Activated T-helper 1 cell treated with Interleukin-2 at 50 U/mL for 16 hours (primary cell): ENCODE measurements around the gene RERE.
A peak's percentile ranks its signal among the peaks of the same experiment; 100 is the strongest.

Experiments
- DNase-seq: peaks from one replicate; pipeline ENCODE4 v3.0.0-alpha.2; 2020; ENCODE audit warnings: low read depth

The RERE gene

GRCh38 chr1:8817412-8818324 is at the start of gene RERE:
Gene RERE, minus strand, starts transcription at chr1:8817640.
- DNase-seq = peak; percentile 97

GRCh38 chr1:8866792-8867415 is 49.5 kb upstream of the RERE start:
- DNase-seq = no peak

DNA sequence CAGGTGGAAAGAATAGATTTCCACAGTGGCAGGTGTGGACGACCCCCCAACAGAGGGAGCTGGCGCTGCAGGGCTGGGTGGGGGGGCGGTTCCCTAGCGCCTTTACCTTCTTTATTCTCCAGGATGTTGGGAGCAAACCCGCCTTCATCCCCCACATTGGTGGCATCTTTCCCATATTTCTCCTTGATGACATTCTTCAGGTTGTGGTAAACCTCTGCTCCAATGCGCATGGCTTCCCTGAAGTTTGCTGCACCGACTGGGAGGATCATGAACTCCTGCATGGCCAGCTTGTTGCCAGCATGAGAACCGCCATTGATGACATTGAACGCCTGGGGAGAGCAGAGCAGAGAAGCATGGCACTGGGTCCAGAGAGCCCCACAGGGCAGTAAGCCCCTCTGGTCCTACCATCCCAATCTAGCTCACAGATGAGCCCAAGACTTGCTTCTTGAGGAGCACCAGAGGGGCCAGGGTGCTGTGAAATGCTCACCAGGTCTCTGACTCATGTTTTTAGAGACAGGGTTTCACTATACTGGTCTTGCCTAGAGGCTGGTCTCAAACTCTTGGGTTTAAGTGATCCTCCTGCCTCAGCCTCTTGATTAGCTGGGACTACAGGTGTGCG is 48.8 kb upstream of the RERE start:
- DNase-seq = no peak

DNA sequence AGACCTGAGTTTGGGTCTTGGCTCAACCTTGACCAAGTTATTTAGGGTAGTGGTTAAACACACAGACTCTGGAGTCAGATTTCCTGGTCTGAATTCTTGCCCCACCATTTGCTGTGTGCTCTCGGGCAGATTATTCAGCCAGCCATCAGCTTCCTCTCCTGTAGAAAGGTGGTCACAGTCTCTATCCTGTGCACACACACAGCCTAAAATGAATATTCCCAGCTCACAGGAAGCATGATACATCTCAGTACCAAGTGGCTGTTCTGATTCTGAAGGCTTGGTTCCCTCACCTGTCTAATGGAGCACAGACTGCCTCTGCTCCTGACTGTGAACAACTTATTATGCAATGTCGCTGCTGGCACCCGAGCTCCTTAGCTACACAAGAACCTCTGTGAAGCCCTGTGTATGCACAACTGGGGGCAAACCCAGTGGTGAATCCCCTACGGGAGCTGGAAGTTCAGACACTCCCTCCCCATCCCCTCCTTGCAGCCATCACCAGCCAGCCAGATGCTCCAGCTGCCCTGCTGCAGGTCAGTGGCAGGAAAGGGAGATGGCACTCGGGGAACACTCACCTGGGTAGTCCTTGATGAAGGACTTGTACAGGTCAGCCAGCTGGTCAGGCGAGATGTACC is 47.4 kb upstream of the RERE start:
- DNase-seq = no peak

GRCh38 chr1:8863794-8864233 is 46.4 kb upstream of the RERE start:
- no peak for DNase-seq

- DNase-seq = no peak
These were observed 45.7 kb upstream of the RERE start for GRCh38 chr1:8863138-8863537.

DNA sequence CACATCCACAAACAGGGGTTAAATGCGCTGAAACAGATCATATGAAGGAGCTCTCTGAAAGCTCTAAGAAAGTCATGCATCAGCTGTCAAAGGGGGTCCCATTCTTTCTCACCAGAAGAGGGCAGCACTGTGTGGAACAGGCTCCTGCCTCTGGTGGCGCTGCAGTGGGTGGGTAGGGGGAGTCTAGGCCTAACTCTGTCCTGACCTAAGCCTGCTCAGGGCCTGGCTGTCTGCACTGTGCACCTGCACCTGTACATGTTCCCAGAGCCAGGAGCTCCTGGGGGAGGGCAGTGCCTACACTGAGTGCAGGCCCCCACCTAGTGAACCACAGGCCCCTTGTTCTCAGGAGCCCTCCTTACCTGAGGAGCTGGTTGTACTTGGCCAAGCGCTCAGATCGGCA is 45.1 kb upstream of the RERE start:
- DNase-seq = peak; percentile 18

- no peak for DNase-seq
These were observed 43.5 kb upstream of the RERE start for GRCh38 chr1:8860738-8861516.

DNA sequence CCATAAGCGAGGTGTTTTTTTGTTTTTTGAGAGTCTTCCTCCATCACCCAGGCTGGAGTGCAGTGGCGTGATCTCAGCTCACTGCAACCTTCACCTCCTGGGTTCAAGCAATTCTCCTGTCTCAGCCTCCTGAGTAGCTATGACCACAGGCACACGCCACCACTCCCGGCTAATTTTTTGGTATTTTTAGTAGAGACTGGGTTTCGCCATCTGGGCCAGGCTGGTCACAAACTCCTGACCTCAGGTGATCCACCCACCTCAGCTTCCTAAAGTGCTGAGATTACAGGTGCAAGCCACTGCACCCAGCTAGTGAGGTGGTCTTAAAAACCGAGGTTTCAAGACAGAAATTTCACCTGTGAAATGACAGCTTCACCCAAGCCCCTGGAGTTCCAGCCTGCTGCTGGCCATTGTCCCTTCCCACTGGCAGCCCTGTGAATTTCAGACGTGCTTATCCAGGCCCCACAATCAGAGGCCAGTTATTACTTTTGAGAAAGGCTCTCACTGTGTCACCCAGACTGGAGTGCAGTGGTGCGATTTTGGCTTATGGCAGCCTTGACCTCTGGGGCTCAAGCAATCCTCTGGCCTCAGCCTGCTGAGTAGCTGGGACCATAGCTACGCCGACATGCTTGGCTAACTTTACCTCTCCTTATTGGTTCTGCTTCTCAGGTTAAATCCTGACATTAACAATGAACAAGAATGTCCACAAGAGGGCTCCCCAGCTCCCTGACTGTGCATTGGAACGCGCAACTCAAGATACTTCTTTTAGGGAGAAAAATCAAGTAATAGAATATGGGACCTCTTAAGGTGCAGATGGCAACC is 41.7 kb upstream of the RERE start:
- DNase-seq = no peak

- no peak for DNase-seq
These were observed 40.8 kb upstream of the RERE start for GRCh38 chr1:8858112-8858668.

DNA sequence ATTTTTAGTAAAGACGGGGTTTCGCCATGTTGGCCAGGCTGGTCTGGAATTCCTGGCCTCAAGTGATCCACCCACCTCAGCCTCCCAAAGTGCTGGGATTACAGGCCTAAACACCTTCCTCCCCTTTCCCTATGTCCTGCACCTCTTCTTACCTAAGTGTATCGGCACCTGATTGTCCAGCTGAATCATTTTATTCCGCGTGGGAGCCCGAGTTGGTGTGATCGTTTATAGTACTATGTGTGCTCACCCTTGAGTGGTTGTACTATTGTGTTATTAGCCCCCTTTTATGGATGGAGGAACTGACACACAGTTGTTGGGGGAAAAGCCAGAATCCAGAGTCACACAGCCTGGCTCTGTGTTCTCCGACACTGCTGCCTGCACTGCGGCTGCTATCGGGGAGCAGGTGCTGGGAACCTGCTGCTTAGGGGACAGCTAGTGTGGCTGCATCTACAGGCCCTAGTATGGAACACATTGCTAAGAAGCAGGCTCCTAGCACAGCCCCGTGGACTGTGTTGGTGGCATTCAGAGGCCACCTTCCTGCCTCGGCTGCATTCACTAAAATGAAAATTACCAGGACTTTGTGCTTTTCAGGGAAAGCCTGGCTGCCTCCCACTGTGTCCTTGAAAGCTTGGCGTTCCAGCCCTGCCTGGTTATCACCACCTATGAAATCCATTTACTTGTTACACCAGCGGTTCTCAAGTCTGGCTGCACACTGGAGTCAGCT is 39.4 kb upstream of the RERE start:
- no peak for DNase-seq

GRCh38 chr1:8854240-8854639 is 36.8 kb upstream of the RERE start:
- DNase-seq = no peak

DNA sequence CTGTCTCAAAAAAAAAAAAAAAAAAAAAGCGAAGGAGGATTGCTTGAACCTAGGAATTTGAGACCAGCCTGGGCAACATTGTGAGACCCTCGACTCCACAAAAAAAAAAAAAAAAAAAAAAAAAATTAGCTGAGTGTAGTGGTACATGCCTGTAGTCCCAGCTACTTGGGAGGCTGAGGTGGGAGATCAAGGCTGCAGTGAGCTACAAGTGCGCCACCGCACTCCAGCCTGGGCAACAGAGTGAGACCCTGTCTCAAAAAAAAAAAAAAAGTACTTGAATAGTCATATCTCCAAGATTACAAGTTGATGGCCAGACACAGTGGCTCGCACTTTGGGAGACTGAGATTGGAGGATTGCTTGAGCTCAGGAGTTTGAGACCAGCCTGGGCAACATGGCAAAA is 33.6 kb upstream of the RERE start:
- DNase-seq = no peak

GRCh38 chr1:8848663-8849386 is 31.4 kb upstream of the RERE start:
- DNase-seq = peak; percentile 53

DNA sequence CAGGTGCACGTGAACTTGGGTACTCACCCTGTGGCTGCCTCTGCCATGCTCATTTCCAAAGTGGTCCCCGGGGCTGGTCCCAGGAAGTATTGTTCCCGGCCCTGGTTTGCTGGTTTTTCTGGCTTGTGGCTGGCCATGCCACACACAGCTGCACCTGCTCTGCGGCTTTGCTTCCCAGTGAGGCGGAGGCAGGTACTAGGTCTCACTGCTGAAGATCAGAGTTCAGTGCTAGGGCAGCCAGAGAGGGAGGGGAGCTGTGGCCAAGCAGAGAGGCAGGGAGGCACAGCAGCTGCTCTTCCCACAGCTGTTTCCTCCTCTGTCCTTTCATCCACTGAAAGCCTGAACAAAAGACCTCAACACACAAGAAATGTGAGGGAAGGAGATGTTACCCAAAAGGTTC is 30.6 kb upstream of the RERE start:
- no peak for DNase-seq

DNA sequence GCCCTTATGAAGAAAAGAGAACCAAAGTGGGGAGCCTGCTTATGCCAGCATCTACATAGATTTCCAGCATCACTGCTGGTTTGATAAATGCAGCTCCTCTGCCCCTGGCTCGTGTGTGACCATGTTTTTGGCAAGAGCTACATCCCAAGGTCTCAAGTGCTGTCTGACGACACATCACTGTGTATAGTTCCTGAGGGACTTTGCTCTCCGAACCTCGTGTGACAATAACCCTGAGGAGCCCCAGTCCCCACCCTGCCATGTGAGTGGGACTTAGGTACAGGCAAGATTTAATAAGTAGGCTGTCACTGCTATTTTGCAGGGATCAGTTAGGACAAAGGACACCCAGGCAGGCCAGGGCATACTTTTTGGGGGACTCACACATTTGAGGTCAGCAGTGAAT is 28.8 kb upstream of the RERE start:
- no peak for DNase-seq

- DNase-seq = no peak
These were observed 28.0 kb upstream of the RERE start for GRCh38 chr1:8845104-8846097.

- no peak for DNase-seq
These were observed 27.1 kb upstream of the RERE start for GRCh38 chr1:8844501-8845006.
